Left ventricle myocardium inferior (tissue), 1 donor: Measurements from ENCODE around the gene NFE2L2. TPM values are rescaled to one million over a fixed set of nuclear protein-coding genes. Genes with fewer than 3 reads are reported as not detected.

ENCODE experiments used
- DNase-seq: peaks from one replicate; pipeline ENCODE4 v3.0.0-alpha.2; 2020
- H3K27ac ChIP-seq: fragments of 200-600 bp; replicated peaks from 2 replicates; pipeline ENCODE4 v1.8.0; 2021
- H3K27me3 ChIP-seq: fragments of 200-600 bp; 2 replicates; pipeline ENCODE4 v1.8.0; 2021; ENCODE audit warnings: low read depth
- H3K36me3 ChIP-seq: fragments of 200-600 bp; 2 replicates; pipeline ENCODE4 v1.8.0; 2021
- H3K4me1 ChIP-seq: fragments of 200-600 bp; 2 replicates; pipeline ENCODE4 v1.8.0; 2021
- H3K4me3 ChIP-seq: fragments of 200-600 bp; 2 replicates; pipeline ENCODE4 v1.8.0; 2021; ENCODE audit warnings: mild to moderate bottlenecking, moderate library complexity
- H3K9me3 ChIP-seq: fragments of 200-600 bp; replicated peaks from 2 replicates; pipeline ENCODE4 v1.8.0; 2021
- CTCF ChIP-seq: fragments of 200-600 bp; IDR thresholded peaks from 2 replicates; pipeline ENCODE4 v1.8.0; 2021; ENCODE audit warnings: antibody characterized with exemption, mild to moderate bottlenecking, borderline replicate concordance
- intact Hi-C: fragments of 100-400 bp; cut with micrococcal nuclease; formaldehyde crosslinking; loops from one replicate; pipeline ENCODE4 v1.11.0; 2022
- total RNA-seq: library from RNA; stranded (reverse); fragmentation: NEBNext Ultra II Directional; extraction: Animal tissue kit (Norgen Biotek cat#: 25700); gene quantifications from one replicate; pipeline ENCODE4 v1.2.1, GENCODE V29; 2021
- donor health status: DM: no; HTN: yes; CAD: no; lungs with severe emphysema.

The NFE2L2 gene
- total RNA-seq, 1 donor from 2014 or later: 50.7 TPM

GRCh38 chr2:177256026-177256425 lies 8.5 kb downstream of the NFE2L2 start:
- TF ChIP-seq CTCF: no peak
- Histone ChIP-seq H3K4me1 (peaks cover 100% of the 10 kb centered on the region), H3K9me3 (peaks cover 3% of the 10 kb centered on the region), H3K27me3 (no peaks in the 10 kb centered on the region), H3K4me3 (no peak overlapping the region), H3K27ac (peak overlapping the region; percentile 20), H3K36me3 (no peaks in the 10 kb centered on the region)
- intact Hi-C loops: no loop called here
- no peak for DNase-seq

DNA sequence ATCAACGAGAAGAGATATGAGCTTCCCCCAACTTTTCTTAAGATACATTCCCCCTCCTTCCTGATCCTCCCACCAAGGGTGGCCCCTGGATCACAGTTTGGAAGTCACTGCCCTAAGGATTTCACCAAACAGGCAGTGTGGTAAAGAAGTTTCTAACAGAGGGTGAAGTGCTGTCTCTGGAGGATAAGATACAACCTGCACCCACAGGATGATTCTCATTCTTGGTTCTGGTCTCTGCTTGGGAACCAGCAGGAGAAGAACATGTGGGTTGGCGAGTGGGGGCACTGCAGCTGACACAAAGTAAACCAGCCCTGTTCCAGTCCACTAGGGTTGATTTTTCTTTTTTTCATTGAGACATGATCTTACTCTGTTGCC lies 9.3 kb downstream of the NFE2L2 start:
- Histone ChIP-seq H3K36me3 (no peaks in the 10 kb centered on the region), H3K27ac (peak overlapping the region; percentile 20), H3K27me3 (no peaks in the 10 kb centered on the region), H3K4me1 (peaks cover 100% of the 10 kb centered on the region), H3K4me3 (peak overlapping the region; percentile 7), H3K9me3 (peaks cover 3% of the 10 kb centered on the region)
- no peak for DNase-seq
- no peak for TF ChIP-seq CTCF
- intact Hi-C loops: no loop called here

- intact Hi-C loops: no loop called here
- H3K4me3 ChIP-seq: peak overlapping the region; percentile 7
- peaks cover 3% of the 10 kb centered on the region for H3K9me3 ChIP-seq
- peak; percentile 49 for TF ChIP-seq CTCF
- H3K36me3 ChIP-seq: no peaks in the 10 kb centered on the region
- H3K27ac ChIP-seq: peak overlapping the region; percentile 22
- H3K4me1 ChIP-seq: peaks cover 100% of the 10 kb centered on the region
- no peak for DNase-seq
- no peaks in the 10 kb centered on the region for H3K27me3 ChIP-seq
Measured at GRCh38 chr2:177254433-177255226, 9.9 kb downstream of the NFE2L2 start.

- peak overlapping the region; percentile 22 for H3K27ac ChIP-seq
- H3K36me3 ChIP-seq: no peaks in the 10 kb centered on the region
- intact Hi-C loops: no loop called here
- no peak for DNase-seq
- TF ChIP-seq CTCF: no peak
- peak overlapping the region; percentile 7 for H3K4me3 ChIP-seq
- peaks cover 100% of the 10 kb centered on the region for H3K4me1 ChIP-seq
- peaks cover 3% of the 10 kb centered on the region for H3K9me3 ChIP-seq
- no peaks in the 10 kb centered on the region for H3K27me3 ChIP-seq
Measured at GRCh38 chr2:177253704-177254103, 10.8 kb downstream of the NFE2L2 start.

- Histone ChIP-seq H3K9me3 (peaks cover under 1% of the 10 kb centered on the region), H3K4me3 (peak overlapping the region; percentile 11), H3K36me3 (no peaks in the 10 kb centered on the region), H3K27me3 (no peaks in the 10 kb centered on the region), H3K4me1 (peaks cover 100% of the 10 kb centered on the region), H3K27ac (peak overlapping the region; percentile 65)
- intact Hi-C loops: no loop called here
- DNase-seq: no peak
- no peak for TF ChIP-seq CTCF
Measured at GRCh38 chr2:177252808-177253531, 11.6 kb downstream of the NFE2L2 start.
